ENCODE data around the gene PRX.
"Not testable (repeated sequence)": the region's sequence is repeated elsewhere in the genome, so short reads cannot be mapped to it uniquely, and the experiment has no call there.

PRX gene

DNA sequence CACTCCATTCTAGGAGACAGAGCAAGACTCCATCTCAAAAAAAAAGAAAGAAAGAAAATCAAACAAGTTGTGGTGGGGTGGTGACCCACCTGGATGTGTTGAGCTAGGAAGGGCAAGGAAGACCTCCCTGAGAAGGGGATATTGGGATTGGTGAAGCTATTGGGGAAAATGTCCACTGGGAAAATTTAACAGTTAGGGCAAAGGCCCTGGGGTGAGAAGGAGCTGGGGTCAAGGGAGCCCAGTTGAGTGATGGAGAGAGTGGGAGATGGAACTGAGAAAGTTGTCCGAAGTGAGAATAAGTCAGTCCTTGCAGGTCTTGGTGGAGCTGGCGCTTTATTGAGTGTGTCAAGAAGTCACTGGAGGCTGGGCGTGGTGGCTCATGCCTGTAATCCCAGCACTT is 25.1 kb upstream of the PRX start:
- TF ChIP-seq, protein P1, sequence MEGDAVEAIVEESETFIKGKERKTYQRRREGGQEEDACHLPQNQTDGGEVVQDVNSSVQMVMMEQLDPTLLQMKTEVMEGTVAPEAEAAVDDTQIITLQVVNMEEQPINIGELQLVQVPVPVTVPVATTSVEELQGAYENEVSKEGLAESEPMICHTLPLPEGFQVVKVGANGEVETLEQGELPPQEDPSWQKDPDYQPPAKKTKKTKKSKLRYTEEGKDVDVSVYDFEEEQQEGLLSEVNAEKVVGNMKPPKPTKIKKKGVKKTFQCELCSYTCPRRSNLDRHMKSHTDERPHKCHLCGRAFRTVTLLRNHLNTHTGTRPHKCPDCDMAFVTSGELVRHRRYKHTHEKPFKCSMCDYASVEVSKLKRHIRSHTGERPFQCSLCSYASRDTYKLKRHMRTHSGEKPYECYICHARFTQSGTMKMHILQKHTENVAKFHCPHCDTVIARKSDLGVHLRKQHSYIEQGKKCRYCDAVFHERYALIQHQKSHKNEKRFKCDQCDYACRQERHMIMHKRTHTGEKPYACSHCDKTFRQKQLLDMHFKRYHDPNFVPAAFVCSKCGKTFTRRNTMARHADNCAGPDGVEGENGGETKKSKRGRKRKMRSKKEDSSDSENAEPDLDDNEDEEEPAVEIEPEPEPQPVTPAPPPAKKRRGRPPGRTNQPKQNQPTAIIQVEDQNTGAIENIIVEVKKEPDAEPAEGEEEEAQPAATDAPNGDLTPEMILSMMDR (IDR thresholded peaks at IDR 0.05; ENCODE audit: low read depth, low read length): no peak
- DNase-seq (ENCODE audit: low read depth in 2 of 2): no peak

GRCh38 chr19:40433391-40434216 is 20.4 kb upstream of the PRX start:
- peak overlapping the region; percentile 25 to 41 for H3K4me3 ChIP-seq (replicated peaks in 1 of 2; ENCODE audit: low read depth in 2 of 2, low read length in 2 of 2)
- DNase-seq (ENCODE audit: low read depth in 2 of 2): peak; percentile 90 to 97
- TF ChIP-seq, protein P1 (IDR thresholded peaks at IDR 0.05; ENCODE audit: low read depth, low read length): no peak

More for the DNA sequence above, 25.1 kb upstream of the PRX start:
- no peak overlapping the region for H3K4me3 ChIP-seq (replicated peaks in 1 of 2; ENCODE audit: low read depth in 2 of 2, low read length in 2 of 2)

- DNase-seq (ENCODE audit: low read depth in 2 of 2): not testable (repeated sequence)
- H3K4me3 ChIP-seq (replicated peaks in 1 of 2; ENCODE audit: low read depth in 2 of 2, low read length in 2 of 2): peak overlapping the region in 1 of 2 donors; percentile 41
These were observed 19.6 kb upstream of the PRX start for GRCh38 chr19:40432760-40433159.

DNA sequence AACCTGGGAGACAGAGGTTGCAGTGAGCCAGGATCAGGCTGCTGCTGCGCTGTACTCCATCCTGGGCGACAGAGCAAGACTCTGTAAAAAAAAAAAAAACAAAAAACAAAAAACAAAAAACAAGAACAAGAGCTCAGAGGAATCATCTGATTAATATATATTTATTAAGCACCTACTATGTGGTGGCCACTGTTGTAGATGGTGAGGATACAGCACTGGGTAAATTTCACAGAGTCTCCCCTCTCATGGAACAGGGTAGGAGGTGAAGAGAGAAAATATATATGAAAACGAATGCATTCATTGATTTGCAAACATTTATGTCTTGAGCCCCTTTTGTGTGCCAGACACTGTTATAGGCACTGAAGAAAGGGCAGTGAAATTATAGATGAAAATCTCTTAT is 18.5 kb upstream of the PRX start:
- H3K4me3 ChIP-seq (replicated peaks in 1 of 2; ENCODE audit: low read depth in 2 of 2, low read length in 2 of 2): no peak overlapping the region
- TF ChIP-seq, protein P1 (IDR thresholded peaks at IDR 0.05; ENCODE audit: low read depth, low read length): no peak
- DNase-seq (ENCODE audit: low read depth in 2 of 2): no peak

- H3K4me3 ChIP-seq (replicated peaks in 1 of 2; ENCODE audit: low read depth in 2 of 2, low read length in 2 of 2); DNase-seq (ENCODE audit: low read depth in 2 of 2): not testable (repeated sequence)
These were observed 17.1 kb upstream of the PRX start for GRCh38 chr19:40430242-40430641.

DNA sequence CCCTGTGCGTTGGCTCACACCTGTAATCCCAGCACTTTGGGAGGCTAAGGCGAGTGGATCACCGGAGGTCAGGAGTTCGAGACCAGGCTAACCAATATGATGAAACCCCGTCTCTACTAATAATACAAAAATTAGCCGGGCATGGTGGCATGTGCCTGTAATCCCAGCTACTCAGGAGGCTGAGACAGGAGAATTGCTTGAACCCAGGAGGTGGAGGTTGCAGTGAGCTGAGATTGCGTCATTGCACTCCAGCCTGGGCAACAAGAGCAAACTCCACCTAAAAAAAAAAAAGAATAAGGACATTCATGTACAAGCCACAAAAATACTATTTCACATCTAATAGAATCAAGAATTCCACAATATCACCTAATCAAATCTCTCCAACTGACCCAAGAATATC is 15.0 kb upstream of the PRX start:
- not testable (repeated sequence) for DNase-seq (ENCODE audit: low read depth in 2 of 2); H3K4me3 ChIP-seq (replicated peaks in 1 of 2; ENCODE audit: low read depth in 2 of 2, low read length in 2 of 2)

DNA sequence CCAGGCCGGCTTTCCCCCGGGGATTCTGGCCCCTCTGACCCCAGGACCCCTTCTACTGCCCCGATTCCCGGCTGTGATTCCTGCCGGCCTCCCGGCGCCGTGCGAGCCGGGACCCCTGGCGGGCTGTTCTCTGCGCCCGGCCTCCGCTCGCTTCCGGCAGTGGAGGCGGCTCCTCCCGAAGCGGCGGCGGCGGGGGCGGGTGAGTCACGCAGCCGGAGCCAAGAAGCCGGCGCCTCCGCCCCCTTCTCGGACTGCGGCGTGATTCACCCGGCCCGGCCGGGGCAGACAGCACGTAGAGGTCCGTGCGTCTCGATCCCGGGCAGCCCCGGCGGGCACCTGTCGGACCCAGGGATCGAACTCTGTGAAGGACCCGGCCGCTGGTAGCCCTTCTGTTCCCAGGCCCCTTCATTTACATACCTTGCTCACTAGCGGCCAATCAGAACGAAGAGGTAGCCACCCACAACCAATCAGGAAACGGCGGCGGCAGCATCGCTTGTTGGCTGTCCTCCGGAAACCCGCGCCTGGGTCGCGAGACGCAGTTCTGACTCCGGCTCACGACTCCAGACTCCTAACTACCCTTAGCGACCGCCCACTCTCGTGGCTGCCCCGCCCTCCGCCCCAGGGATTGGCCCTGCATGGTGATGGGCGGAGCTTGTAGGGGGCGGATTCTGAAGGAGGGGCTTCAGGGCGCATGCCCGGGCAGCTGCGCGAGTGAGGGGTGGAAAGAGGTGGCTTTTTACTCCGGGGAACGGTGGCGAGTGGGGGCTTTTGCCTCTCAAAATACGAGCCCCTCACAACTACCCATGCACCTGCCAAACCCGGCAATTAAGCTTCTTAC is 12.5 kb upstream of the PRX start, which contains the start of gene SERTAD1:
Gene SERTAD1 (minus strand): TSS at position 543 of the 838 bp plus-strand sequence. CDS start 2,446 bp downstream, outside the sequence.
- H3K4me3 ChIP-seq (replicated peaks in 1 of 2; ENCODE audit: low read depth in 2 of 2, low read length in 2 of 2): peak within 1 kb of the TSS; percentile 81 to 84
- peak; percentile 99 for DNase-seq (ENCODE audit: low read depth in 2 of 2)
- TF ChIP-seq, protein P1 (IDR thresholded peaks at IDR 0.05; ENCODE audit: low read depth, low read length): peak; percentile 51

All from cardiac fibroblast (primary cell).